Measurements from ENCODE around the gene SUSD5.
"Not testable (repeated sequence)": the region's sequence is repeated elsewhere in the genome, so short reads cannot be mapped to it uniquely, and the experiment has no call there.

Gene SUSD5

DNA sequence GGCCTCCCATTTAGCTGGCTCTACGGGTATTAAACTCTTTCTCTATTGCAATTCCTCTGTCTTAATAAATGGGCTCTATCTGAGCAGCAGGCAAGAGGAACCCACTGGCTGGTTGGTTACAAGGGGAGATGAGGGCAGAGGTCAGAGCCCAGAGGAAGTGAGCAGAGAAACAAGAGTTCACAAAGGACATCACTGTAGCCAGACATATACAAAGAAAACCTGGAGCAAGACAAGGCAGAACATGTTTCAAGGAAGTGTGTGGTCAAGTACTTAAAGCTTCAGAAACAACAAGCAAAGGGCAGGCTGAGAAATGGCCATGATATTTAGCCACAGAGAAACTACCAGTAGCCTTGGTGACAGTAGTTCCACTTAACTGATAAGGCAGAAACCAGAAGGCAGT, 24.3 kb downstream of the SUSD5 start:
- DNase-seq (ENCODE audit: low spot score): no peak

DNA sequence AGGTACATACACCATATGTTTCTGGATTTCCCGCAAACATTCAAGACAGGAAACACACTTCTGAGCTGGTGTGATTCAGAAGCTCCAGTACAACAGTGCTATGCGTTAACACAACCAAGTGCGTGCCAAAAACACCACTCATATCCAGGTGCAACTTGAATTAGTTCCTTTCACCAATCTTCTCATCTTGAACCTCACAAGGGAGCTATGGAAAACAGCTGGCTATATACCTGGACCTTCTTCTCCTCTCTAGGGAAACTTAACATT, 31.3 kb downstream of the SUSD5 start:
- DNase-seq (ENCODE audit: low spot score): no peak

DNA sequence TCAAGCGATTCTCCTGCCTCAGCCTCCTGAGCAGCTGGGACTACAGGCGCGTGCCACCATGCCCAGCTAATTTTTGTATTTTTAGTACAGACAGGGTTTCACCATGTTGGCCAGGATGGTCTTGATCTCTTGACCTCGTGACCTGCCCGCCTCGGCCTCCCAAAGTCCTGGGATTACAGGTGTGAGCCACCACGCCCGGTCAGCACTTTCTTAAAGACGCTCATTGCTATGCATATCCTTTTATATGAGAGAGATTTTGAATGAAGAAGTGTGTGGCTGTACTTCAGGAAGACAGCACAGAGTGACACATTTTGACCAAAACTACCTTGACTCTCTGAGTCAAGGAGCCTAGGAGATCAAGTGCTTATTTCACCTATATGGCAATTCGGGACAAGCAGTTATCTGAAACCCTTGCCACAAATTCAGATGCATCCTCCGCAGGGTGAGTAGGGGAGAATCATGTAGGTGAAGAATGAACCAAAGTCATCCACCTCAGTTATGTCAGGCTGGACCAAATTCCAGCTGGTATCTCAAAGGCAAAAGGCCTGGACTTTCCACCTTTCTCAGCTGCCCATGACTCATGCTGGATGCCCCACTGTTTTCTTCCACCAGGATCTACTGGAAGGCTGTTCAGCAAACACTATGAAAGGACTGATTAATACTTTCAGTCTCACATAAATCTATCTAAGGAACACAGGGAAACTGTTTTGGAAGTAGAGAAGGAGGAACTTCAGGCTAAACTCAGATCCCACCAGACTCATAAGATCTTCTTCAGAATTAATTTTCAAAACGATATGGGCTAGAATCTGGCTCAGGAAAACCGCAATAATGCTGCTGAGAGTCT, 31.9 kb downstream of the SUSD5 start:
- DNase-seq (ENCODE audit: low spot score): peak; percentile 71

DNA sequence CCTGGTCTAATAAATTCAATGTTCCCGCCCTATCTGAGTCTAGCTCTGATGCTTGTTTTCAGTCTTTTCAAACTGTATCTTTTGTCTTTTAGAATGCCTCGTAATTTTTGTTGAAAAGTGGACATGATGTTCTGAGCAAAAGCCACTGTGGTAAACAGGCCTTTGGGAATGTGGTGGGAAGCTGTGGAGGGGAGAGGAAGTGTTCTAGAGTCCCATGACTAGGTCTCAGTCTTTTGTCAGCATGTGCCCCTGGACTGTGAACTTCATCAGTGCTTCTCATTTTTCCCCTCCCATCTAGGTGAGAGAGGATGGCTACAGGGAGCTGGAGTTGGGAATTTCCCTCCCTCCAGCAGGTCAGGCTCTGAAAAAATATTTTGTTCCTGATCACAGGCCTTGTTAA, 33.7 kb downstream of the SUSD5 start:
- DNase-seq (ENCODE audit: low spot score): peak; percentile 19

DNA sequence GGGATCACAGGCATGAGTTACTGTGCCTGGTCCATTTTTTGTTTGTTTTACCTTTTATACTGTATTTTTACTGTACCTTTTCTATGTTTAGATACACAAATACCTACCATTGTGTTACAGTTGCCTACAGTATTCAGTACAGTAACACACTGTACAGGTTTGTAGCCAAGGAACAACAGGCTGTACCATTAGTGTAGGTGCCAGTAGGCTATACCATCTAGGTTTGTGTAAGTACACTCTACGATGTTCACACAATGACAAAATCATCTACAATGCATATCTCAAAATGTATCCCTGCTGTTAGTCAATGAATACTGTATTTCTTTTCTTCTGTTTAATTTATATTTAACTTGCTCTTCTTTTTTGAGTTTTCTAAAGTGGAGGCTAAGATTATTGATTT, 37.0 kb downstream of the SUSD5 start:
- DNase-seq (ENCODE audit: low spot score): not testable (repeated sequence)

DNA sequence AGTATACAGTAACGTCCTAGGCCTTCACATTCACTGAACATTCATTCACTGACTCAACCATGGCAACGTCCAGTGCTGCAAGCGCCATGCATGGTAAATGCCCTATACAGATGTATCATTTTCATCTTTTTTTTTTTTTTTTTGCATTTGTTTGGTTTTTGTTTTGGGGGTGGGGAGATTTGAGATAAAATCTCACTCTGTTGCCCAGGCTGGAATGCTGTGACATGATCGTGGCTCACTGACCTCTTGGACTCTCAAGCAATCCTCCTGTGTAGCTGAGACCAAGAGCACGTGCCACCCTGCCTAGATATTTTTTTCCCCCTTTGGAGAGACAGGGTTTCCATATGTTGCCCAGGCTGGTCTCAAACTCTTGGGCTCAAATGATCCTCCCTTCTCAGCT, 37.4 kb downstream of the SUSD5 start:
- DNase-seq (ENCODE audit: low spot score): no peak

DNA sequence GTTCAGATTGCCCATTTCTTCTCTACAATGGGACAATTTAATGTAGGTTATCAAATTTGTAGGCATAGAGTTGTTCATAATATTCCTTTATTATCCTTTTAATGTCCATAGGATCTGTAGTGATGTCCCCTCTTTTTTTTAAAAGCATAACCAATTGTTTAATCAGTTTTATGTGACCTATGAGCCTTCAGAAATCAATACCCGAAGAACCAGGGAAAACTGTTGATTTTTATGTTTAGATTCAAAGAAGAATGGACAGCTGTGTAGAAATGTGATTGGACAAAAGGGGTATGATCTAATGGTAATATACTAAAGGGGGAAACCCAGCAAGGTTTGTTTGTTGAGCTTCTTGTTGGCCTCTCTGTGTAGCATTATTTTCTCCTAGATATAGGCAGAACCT, 39.5 kb downstream of the SUSD5 start:
- no peak for DNase-seq (ENCODE audit: low spot score)

DNA sequence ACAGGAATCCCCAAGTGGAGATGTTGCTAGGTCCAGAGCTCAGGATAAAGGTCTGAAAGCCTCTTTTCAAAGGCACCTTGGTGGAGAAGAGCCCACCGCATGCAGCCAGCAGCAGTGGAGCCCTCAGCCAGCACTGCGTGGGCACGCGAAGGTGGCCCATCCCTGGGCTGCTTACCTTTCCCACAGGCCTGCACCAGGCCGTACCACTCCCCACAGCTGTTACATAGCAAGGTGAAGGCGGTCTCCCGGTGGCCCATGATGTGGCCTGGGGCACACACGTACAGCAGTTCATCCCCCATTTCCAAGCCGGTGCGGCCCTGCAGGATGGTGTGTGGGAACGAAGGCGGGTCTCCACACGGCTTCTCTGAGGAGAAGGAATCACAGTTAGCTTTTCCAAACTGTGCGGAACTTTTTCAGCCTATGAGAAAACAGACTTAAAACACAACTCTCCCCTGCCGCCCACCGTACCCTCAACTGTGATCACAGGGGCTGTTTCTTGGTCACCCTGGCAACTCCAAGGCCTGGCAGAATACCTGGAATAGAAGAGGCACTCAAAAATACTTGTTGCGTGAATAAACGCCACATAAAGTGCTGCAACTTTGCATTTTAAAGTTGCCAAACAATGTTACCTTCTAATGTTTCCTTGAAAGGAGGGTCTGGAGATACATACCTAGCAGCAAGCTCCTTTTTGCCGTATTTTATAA, 43.7 kb downstream of the SUSD5 start:
- DNase-seq (ENCODE audit: low spot score): no peak

DNA sequence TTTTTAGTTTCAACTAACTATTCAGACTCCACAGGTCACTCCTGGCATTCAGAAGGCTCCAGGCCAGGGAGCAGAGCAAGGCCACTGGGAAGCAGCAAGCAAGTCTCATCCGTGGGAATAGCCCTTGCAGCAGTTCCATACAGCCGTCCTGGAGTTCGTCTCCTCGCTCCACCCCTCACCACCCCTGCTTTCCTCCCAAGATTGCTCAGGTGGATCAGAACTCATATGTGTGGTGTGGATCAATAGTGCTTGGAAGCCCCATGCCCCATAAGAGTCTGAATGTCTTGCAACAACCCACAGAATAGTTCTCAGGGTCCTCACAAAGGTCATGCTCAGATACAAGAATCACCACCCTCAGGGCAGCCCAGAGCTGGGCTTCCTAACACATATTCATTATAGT, 44.5 kb downstream of the SUSD5 start:
- no peak for DNase-seq (ENCODE audit: low spot score)

DNA sequence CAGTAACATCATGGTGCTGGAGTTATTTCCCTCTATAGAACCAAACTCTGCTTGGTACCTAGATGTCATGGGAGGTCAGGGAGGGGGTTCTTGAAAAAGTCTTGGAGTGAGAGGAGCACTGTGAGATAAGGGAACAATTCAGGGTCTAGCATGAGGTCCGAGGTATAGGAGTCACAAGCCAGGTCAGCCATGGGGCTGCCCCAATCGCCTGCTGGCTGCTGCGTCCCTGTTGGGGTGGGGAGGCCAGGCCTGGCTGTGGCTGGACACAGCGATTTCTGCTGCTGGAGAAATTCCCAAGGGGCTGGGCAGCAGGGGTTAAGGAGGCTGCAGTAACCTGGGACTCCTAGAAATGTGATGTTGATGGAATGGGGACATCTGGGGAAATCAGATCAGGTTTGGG, 44.9 kb downstream of the SUSD5 start:
- no peak for DNase-seq (ENCODE audit: low spot score)

DNA sequence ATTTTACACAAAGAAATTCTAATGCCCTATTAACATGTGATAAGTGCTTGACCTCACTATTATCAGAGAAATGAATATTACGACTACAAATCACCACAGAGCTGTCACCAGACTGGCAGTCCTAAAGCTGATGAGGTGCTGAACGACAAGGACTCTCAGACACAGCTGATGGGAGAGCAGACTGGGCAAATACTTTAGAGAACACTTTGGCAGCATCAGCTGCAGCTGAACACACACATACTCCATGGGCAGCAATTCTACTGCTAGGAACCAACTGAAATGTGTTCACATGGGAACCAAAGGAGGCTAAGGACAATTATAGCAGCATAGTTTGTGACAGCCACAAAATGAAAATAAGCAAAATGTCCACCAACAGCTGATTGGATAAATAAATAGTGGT, 45.5 kb downstream of the SUSD5 start:
- no peak for DNase-seq (ENCODE audit: low spot score)

DNA sequence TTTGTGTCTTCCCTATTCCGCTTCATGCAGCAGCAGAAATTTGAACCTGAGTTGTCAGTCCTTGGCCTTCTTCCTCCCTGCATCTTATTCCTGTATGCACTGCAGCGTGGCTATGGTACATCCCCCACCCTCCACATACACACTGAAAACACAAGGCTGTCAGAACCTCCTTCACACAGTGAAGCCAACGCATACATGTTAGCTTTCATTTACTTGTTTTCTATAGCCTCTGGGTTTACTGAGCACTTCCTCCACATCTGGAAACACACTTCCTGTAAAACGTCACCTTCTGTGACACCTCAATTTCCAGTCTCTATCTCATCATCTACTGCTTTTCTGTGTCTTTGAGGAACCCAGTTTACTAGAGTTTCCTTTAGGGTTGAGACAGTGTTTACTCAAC, 47.0 kb downstream of the SUSD5 start:
- no peak for DNase-seq (ENCODE audit: low spot score)

DNA sequence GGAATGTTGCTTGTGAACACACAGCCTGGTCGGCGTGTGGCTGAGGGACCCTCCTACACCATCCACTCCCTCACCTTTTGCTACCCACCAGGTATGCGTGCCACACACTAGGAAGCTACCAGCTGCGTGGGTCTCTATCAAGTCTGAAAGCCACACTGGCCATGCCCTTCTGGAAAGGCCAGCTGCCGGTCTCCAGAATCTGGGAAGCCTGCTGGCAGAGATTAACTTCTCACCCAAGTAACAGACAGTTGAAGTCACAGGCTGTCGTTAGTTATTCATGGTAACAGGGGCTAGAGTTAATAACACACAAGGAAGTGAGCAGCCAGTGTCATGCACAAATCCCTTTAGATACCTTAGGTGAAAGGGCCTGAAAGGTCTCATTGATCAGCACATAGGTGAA, 48.1 kb downstream of the SUSD5 start:
- no peak for DNase-seq (ENCODE audit: low spot score)

DNA sequence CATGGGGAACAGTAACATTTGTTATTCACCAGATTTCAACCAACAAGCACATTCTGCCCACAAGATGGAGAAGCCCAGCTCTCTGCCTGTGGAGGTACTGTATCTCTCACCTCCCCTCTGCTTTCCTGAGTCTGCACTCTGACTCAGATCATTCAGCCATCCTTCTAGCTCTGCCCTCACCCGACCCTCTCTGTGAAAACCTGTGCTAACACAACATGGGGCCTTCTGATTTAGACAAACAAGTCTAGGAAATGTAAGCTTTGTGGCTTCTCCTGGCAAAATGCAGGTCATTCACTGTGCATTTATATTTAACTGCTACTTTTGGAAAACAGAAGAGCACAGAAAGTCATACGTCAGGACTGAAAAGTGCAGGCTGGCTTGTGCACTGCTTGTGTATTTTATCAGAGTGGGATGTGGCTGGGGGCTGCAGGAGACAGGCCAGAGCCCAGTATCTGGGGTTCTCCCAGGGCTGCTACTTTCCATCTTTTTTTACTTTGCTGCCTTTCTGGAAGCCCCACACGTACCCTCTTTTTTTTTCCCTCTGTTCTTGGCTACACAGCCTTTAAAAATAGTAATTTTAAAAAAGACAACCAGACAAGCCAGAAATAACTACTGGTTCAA, 50.8 kb downstream of the SUSD5 start:
- DNase-seq (ENCODE audit: low spot score): no peak

DNA sequence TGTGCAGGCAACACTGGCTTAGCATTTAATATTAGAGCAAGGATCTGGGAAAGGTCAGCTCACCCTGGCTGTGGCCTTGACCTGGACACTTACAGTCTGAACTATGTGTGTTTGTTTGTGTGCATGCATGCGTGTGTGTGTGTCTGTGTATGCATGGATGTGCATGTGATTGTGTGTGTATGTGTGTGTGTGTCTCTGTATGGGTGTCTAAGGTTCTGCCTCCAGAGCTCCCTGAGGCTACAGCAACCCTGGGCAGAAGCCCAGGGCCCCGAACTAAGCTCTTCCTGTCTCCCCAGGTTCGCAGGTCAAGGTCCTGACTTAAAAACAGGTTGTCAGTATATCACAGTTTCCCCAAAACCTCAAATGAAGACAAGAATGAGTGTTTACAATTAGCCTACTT, 51.3 kb downstream of the SUSD5 start:
- no peak for DNase-seq (ENCODE audit: low spot score)

DNA sequence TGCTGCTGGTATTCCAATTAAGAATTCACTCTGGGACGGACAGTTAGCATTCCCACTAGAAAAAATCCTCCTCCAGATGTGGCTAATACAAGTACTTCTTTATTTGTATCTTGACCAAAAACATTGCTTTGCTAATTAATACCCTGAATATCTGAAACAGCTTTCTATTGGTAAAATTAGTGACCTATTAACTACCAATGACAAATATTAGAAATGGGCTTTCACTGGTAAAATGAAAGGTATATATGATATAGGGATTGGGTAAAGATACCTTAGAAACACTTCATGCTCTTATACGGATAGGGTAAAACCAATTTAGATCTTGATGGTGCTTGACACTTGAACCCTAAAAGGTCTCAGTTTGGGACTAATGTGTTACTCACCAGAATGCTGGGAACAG, 52.5 kb downstream of the SUSD5 start:
- DNase-seq (ENCODE audit: low spot score): no peak

DNA sequence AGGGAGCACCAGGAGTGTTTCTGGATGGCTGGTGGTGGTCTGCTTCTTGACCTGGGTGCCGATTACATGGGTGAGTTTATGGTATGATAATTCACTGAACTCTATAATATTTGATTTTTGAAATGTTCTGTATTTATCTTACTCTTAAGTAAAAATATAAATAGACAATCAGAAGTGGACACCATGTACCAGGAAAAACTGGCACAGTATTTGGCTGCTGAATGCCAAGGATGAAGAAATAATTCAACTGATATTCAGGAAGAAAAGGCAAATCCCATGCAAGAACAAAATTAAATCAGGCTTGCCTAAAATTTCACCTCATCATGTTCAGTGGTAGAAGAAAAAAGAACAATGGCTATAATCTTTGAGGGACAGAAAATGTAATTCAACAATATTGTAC, 53.2 kb downstream of the SUSD5 start:
- no peak for DNase-seq (ENCODE audit: low spot score)

DNA sequence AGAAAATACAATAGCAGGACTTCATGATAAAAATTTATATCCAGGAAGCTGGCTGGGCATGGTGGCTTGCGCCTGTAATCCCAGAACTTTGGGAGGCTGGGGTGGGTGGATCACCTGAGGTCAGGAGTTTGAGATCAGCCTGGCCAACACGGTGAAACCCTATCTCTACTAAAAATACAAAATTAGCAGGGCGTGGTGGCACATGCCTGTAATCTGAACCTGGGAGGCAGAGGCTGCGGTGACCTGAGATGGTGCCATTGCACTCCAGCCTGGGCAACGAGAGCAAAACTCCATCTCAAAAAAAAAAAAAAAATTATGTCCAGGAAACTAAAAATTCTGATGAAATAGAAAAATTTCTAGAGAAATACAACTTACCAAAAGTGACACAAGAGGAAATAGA, 56.0 kb downstream of the SUSD5 start:
- not testable (repeated sequence) for DNase-seq (ENCODE audit: low spot score)

DNA sequence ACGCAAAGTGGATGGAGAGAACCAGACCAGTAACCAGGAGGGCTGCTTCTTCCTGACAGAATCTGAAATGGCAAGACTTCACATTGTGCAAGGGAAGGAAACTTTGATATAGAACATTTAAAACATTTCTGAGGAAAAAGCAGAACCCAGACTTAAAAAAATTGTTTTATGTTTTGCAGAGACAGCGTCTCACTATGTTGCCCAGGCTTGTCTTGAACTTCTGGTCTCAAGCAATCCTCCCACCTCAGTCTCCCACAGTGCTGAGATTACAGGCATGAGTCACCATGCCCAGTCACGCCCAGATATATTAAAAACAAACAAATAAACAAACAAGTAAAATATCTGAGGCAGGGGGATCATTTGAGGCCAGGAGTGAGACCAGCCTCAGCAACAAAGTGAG, 58.6 kb downstream of the SUSD5 start:
- DNase-seq (ENCODE audit: low spot score): no peak

DNA sequence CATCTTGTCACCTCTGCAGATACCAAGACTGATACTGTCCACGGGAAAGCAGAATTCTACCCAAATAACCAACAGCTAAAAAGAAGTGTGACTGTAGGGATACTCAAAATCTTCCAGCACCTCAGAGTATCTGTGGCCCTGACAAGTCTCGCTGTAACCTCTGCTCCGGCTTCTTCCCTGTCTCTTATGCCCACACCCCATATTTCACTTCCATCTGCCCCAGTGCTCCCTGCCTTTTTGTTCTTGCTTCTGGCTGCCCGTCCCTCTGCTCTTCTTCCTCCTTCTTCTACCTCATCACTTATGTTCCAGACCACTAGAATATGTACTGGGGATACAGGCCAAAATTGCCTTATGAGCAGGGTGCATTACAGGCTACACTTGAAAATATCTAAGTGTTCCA, 59.4 kb downstream of the SUSD5 start:
- DNase-seq (ENCODE audit: low spot score): no peak

DNA sequence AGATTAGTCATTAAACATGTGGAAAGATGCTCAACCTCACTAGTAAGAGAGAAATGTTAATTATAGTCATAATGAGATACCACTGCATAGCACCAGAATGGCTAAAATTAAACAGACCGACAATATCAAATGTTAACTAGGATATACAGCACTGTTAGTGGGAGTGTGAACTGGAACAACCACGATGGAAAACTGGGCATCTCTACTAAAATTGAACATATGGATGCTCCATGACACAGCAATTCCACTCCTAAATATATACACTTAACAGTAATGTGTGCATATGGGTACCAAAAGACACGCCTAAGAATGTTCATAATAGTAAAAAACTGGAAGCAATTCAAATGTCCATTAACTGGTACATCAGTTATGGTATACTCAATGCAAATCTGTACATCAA, 63.3 kb downstream of the SUSD5 start:
- DNase-seq (ENCODE audit: low spot score): no peak

DNA sequence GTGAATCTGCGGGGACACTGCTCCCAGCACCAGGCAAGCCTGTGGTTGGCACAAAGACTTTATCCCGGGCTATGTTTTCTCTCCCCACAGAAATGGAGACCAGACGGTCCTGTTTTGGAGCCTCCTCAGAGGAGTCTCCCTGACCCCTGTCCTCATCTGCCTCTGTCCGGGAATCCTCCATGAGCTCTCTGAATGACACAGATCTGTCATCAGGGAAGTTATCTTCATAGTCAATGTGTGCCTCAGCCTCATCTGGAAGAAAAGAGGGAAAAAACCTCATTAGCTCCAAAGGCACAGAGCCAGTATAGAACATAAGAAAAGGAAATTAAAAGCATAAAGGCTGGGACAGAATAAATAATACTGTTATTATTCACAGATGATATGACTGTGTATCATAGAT, 64.8 kb downstream of the SUSD5 start:
- DNase-seq (ENCODE audit: low spot score): no peak

Data from kidney tubule cell (primary cell).